H1 (cell line): ENCODE results near the gene SERPINB6. TPM values are rescaled to one million over a fixed set of nuclear protein-coding genes. Genes with fewer than 3 reads are reported as not detected.

Experiments
- NRF1 ChIP-seq: IDR thresholded peaks from 2 replicates; pipeline ENCODE4 v1.6.1; 2011; ENCODE audit warnings: mild to moderate bottlenecking, low read depth, low read length, improper control_type of control experiment
- polyA plus RNA-seq, 7 experiments: library from polyadenylated mRNA; depleted of rRNA in 3 of 7; stranded (reverse) in 5 of 7; unstranded in 2 of 7; fragments of >200 nt in 5 of 7; fragments of 200-250 nt in 2 of 7; gene quantifications; 1 replicate in 5 of 7; 2 replicates in 1 of 7; 4 replicates in 1 of 7; pipeline versions ENCODE4 v1.2.1 to v1.2.3, GENCODE V29; 2011 to 2013; ENCODE audit warnings: missing spikeins in 2 of 7, mixed read lengths in 2 of 7
- total RNA-seq: library from RNA; stranded (reverse); fragmentation: NEBNext Ultra II Directional; extraction: Animal tissue kit (Norgen Biotek cat#: 25700); gene quantifications from 2 replicates; pipeline ENCODE4 v1.2.1, GENCODE V29; 2021

Gene SERPINB6
- total and polyA plus RNA-seq, 2 of the 8 experiments (the other 6 are each of a cell fraction or from before 2014, with no cell fraction given) = 27.2 to 29.4 TPM

- no peak for TF ChIP-seq NRF1
- TF ChIP-seq, all 59 proteins: peak for 0
These were observed 2.7 kb downstream of the SERPINB6 start (continued) for GRCh38 chr6:2968600-2969135.
